ENCODE results near the gene PABPN1L.

The PABPN1L gene

DNA sequence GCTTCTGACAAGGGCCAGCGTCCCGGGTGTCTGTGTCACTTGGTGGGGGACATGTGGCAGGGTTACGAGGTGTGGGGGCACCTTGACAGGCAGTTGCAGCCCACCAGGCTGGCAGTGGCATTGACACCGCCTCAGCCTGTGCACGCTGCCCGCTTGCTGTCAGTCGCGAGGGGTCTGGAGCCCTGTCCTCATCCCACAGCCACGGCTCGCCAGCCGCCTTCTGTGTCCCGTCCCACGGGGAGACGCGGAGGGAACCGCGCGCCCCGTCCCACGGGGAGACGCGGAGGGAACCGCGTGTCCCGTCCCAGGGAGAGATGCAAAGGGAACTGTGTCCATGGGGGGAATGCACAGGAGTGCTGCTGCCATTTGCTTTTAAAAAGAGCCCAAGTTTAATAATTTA is 3.5 kb downstream of the PABPN1L start:
- no peak for FAIRE-seq
- TF ChIP-seq POLR2A (IDR thresholded peaks at IDR 0.05; ENCODE audit: low read depth, low read length): no peak
- DNase-seq (ENCODE audit: insufficient read length, low spot score): no peak

DNA sequence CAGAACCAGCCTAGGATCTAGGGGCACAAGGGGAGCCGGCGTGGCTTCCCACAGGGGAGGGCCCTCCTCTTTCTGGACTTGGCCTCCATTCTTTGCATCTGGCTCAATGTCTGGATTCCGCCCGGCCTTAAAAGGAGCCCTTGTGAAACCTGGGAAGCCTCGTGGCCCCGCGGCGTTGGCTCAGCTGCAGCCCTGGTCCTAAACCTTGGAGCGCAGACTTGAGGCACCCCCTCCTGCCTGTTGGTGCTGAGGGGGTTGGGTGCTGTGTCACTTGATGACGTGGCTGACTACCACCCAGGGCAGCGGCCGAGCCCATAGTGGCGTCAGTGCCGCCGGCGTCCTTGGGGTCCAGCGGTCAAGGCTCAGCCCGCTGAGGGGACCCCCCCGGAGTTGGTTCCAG is 5.1 kb downstream of the PABPN1L start:
- no peak for TF ChIP-seq POLR2A (IDR thresholded peaks at IDR 0.05; ENCODE audit: low read depth, low read length)
- FAIRE-seq (no peak), DNase-seq (ENCODE audit: insufficient read length, low spot score) (no peak)

DNA sequence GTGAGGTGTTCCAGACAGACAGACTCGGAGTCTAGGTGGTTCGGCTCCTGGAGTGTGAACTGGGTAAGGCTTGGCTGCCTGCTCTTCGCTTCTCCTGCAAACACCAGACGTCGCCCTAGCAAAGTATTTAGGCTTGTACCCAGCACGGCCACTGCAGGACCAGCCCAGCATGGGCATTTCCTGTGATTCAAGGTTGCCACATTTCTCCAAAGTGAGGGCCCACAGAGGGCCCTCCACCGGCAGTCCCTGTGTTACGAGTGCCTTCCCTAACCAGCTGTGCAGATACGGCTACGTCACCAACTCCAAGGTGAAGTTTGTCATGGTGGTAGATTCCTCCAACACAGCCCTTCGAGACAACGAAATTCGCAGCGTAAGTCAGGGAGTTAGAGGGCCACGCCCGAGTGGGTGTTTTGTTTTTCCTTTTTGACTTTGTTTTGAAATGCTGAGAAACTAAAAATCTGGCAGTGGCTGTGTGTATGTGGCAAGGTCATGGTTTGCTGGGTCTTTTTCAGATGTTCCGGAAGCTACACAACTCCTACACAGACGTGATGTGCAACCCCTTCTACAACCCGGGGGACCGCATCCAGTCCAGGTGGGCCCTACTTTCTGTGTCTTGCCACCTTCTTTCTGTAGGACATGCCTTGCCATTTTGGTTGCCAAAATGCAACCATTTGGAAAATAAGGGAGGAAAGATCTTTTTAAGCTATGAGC is 6.9 kb downstream of the PABPN1L start:
- FAIRE-seq (no peak), DNase-seq (ENCODE audit: insufficient read length, low spot score) (no peak)
- TF ChIP-seq POLR2A (IDR thresholded peaks at IDR 0.05; ENCODE audit: low read depth, low read length): no peak

DNA sequence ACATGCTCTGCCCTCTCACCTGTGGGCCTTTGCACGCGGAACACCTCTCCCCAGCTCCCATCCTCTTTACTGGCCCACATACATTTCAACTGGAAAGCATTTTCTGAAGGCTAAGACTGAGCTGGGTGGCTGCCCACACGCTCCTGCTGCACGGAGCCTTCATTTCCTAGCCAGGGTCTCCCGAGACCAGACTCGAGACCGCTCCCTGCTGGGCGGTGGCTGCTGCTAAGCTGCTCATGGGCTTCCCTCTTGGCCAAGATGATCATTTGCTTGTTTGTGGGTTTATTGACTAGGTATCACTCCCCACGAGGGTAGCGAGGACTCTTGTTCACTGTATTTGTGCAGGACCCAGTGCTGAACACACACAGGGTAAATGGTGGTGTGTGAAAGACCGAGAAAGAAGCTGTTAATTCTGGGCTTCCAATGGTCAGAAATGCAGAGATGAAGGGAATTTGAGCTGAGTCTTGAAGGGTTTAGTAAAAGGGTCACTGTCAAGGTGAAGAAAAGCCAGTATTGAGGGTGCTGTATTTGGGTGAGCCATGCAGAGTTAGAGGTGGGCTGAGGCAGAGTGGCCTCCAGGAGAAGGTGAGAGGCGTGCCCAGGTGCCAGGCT is 8.6 kb downstream of the PABPN1L start:
- no peak for FAIRE-seq
- no peak for TF ChIP-seq POLR2A (IDR thresholded peaks at IDR 0.05; ENCODE audit: low read depth, low read length)

DNA sequence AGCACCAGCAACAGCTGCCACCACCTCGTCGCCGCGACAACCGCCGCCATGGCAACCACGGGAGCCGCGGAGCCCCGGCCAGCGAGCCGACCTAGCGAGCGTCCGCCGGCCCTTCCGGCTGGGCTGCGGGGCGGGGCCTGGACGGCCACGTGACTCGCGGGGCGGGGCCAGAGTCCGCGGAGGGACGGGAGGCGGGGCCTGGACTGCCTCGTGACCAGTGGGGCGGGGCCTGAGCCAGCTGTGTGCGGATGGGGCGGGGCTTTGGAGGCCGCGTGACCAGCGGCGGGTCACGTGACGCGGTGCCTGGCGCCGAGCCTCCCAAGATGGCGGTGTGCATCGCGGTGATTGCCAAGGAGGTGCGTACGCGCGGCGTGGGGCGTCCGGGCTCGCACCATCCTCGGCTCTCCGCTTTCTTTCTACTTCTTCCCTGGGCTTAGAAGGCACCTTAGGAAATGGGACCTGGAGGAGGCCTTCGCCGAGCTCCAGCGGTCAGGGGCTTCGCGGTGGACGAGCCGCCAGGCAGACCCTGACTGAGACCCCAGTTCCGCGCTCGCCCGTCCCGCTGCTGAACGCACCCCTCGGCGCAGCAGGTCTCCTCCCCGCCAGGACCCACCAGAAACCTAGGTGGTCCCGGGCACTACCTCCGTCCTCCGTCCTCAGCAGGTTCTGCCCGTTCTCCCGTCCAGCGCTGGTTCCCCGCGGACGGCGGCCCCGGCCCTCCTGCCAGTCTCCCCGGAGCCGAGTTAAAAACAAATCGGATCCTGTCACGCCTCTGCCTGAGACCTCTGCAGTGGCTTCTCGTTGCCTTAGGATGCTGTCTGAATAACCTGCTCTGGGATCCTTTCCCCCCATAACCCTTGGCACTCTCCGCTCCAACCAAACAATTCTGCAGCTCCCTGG is 9.4 kb downstream of the PABPN1L start, which contains the start of the genes GALNS and TRAPPC2L:
TSS of gene GALNS (minus strand) at position 120 of the 900 bp plus-strand sequence. CDS start at position 50, 70 bp downstream.
TSS of gene TRAPPC2L (plus strand) at position 300 of the 900 bp plus-strand sequence. CDS start at position 324, 24 bp downstream.
- TF ChIP-seq POLR2A (IDR thresholded peaks at IDR 0.05; ENCODE audit: low read depth, low read length): peak; percentile 95
- DNase-seq (ENCODE audit: insufficient read length, low spot score) (peak; percentile 97), FAIRE-seq (no peak)

More for the DNA sequence above, 8.6 kb downstream of the PABPN1L start:
- DNase-seq (ENCODE audit: insufficient read length, low spot score): peak; percentile 86

DNA sequence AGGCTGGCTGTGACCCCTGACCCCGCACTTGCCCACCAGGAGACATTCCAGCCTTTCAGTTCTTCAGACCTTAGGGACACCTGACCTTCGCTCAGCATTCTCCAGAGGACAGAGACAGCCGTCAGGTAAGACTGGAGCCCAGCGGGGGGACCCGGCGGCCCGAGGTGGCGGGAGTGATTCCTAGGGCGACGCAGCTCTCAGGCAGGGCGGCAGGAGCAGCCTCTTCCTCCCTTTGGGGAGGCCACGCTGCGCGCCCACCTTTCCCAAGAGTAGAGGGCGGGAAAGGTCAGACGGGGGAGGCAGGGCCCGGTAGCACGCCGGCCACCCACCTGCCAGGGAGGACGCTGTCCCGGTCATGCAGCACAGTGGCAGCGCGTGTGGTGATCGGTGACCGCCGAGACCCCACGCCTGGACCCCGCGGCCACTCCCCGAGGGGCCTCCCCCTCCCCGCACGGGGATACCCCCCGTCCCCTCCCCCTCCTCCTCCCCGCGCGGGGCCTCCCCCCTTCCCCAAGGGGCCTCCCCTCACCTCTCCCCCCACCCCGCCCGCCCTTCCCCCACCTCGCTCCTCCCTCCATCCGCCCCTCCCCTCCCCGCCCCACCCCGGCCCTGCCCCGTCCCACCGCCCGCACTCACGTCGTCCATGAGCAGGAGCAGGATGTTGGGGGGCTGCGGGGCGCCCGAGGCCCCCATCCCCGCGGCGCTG is 10.2 kb downstream of the PABPN1L start:
- FAIRE-seq (no peak), DNase-seq (ENCODE audit: insufficient read length, low spot score) (no peak)
- no peak for TF ChIP-seq POLR2A (IDR thresholded peaks at IDR 0.05; ENCODE audit: low read depth, low read length)

DNA sequence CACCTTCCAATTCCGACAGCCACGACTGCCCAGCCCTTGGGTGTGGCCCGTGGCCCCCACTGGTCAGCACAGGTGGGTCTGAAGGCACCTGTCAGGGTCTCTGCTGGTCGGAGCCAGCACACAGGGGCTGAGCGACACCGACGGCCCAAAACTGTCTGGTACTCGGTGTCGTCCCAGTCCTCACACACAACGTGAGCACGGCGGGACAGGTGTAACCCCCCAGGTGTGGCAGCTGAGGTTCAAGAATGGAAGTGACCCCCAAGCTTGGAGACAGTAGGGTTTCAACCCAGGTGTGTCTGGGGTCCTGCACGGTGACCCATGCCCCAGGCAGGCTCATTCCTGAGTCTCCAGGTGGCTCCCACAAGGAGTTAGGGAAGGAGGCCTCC is 10.7 kb downstream of the PABPN1L start:
- FAIRE-seq (no peak), DNase-seq (ENCODE audit: insufficient read length, low spot score) (no peak)
- TF ChIP-seq POLR2A (IDR thresholded peaks at IDR 0.05; ENCODE audit: low read depth, low read length): no peak

DNA sequence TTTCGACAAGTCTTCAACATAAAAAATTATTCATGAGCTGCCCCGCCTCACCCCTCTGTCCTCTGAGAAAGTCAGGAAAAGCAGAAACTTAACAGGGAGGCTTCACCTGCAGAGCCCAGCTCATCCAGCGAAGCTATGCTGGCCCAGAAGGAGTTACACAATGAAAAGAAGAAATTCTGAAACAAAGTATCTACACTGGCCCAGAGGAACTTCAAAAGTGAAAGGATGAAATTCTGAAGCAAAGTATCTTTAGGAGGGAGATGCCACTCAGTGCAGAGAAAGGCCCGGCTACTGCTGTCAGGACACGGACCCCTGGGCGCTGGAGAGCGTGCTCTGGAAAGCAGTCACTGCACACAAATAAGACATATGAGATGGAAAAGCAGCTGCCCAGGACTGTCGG is 11.3 kb downstream of the PABPN1L start:
- no peak for TF ChIP-seq POLR2A (IDR thresholded peaks at IDR 0.05; ENCODE audit: low read depth, low read length)
- no peak for DNase-seq (ENCODE audit: insufficient read length, low spot score)
- no peak for FAIRE-seq

DNA sequence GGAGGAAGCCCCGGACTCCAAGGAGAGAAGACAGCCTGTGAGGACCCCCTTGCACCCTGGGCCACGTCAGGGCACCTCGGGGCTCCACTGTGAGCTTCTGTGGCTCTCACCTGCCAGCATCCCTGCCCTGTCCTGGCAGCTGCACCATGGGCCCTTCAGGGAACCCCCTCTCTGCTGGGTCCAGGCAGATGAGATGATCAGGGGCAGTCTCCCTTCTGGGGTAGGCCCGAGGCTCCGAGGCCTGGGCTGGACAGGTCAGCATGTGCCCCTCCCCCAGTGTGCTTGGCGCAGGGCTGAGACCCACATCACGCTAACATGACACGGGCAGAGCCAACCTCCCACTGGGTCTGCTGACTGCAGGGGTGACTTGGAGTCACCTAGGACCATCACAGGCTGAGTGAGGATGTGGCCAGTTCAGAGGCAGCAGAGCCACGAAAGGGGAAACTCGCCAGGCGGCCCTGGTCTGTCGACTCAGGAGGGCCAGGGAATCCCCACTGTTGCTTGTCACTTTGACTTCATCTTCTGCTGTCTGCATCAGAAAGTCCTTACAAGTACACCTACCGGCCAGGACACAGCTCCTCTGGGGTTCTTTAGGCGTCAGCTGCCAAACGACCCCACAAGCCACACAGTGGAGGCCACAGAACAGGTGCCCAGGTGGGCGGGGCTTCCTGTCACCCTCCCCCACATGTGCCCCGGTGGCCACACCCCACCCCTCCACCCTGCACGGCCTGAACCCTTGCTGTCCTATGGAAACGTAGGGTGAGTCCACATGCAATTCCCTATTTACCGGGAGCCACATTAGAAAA is 12.0 kb downstream of the PABPN1L start:
- no peak for DNase-seq (ENCODE audit: insufficient read length, low spot score)
- no peak for TF ChIP-seq POLR2A (IDR thresholded peaks at IDR 0.05; ENCODE audit: low read depth, low read length)
- no peak for FAIRE-seq

DNA sequence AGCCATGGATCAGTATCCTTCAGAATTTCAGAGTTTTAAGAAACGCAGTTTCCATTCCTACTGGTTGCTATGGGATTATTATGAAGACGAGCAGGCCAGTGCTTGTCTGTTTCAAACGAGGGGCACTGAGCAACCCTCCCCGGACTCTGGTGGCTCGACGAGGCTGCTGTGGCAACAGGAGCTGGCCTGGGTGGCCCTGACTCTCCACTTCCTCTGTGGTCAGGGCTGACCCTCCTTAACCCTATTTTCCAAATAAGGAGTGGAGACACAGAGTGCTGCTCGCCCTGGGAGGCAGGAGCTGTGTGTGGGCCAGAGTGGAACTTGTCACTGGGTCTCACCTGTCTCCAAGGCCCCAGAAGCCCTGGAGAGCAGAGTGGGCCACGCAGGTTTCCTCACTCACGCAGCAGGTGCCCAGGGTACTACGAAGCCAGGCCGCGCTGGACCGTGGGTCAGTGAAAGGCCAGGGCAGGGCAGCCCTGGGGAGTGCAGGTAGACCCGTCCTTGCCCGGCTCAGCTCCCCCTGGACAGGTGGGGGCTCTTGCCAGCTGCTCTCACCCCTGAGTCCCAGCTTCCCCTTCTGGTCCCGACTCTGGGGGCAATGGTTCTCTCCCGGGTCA is 13.0 kb downstream of the PABPN1L start:
- no peak for DNase-seq (ENCODE audit: insufficient read length, low spot score)
- no peak for FAIRE-seq
- no peak for TF ChIP-seq POLR2A (IDR thresholded peaks at IDR 0.05; ENCODE audit: low read depth, low read length)

DNA sequence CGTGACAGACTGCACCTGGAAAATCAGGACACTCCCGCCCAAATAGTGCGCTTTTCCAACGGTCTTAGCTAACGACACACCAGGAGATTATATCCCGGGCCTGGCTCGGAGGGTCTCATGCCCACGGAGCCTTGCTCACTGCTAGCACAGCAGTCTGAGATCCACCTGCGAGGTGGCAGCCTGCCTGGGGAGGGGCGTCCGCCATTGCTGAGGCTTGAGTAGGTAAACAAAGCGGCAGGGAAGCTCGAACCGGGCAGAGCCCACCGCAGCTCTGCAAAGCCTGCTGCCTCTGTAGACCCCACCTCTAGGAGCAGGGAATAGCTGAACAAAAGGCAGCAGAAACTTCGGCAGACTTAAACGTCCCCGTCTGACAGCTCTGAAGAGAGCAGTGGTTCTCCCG is 14.8 kb downstream of the PABPN1L start:
- no peak for FAIRE-seq
- no peak for DNase-seq (ENCODE audit: insufficient read length, low spot score)
- no peak for TF ChIP-seq POLR2A (IDR thresholded peaks at IDR 0.05; ENCODE audit: low read depth, low read length)

DNA sequence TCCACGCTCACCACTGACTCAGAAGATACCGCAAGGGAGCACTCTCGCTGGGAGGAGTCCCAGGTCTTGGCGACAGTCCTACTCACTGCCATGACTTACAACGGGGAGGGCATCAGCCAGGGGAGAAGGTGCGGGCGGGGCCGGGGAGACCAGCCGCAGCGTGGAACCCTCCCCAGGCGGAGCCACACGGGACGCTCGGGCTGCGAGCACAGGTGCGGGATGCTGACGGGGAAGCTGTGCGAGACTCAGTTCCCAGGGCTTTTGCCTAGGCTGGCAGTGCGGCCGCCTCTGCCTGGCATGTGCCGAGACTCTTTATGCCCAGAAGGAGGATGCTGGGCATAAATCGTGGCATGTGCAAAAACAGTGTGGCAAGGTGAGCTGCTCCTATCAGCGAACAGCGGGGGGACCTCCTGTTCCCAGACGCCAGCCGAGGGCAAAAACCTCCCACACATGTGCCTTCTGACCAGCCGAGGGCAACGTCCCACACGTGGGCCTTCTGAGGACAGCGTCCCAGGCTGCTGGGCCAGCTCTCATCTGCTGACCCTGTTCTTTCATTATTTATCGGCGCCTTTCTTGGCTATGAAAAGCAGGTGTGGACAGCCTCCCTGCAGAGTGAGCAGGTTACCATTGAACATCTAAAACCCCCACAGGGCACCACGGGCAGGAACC is 15.8 kb downstream of the PABPN1L start:
- DNase-seq (ENCODE audit: insufficient read length, low spot score) (no peak), FAIRE-seq (no peak)
- no peak for TF ChIP-seq POLR2A (IDR thresholded peaks at IDR 0.05; ENCODE audit: low read depth, low read length)

Measured in H54 (cell line).